Skeletal muscle tissue (tissue), 4 donors: ENCODE data around the gene PTPRR. TPM values are rescaled to one million over a fixed set of nuclear protein-coding genes. Genes with fewer than 3 reads are reported as not detected.

Experiments
- H3K27ac ChIP-seq: one replicate; pipeline ENCODE4 v1.7.0; 2013; ENCODE audit warnings: mild to moderate bottlenecking, low read depth, low read length, inconsistent platforms
- H3K27me3 ChIP-seq, 3 donors: one replicate each; pipeline ENCODE4 v1.7.0; 2013; ENCODE audit warnings: low read length in 3 of 3; ENCODE audit not compliant: control insufficient read depth in 3 of 3, insufficient read depth in 3 of 3
- H3K36me3 ChIP-seq, 3 donors: one replicate each; pipeline ENCODE4 v1.7.0; 2013; ENCODE audit warnings: low read length in 3 of 3; ENCODE audit not compliant: control insufficient read depth in 3 of 3, insufficient read depth in 3 of 3
- H3K4me1 ChIP-seq, 3 donors: one replicate each; pipeline ENCODE4 v1.7.0; 2013; ENCODE audit warnings: low read length in 3 of 3, mild to moderate bottlenecking in 3 of 3; ENCODE audit not compliant: control insufficient read depth in 3 of 3, insufficient read depth in 3 of 3
- H3K4me3 ChIP-seq, 3 donors: one replicate each; pipeline ENCODE4 v1.7.0; 2013; ENCODE audit warnings: low read length in 3 of 3
- H3K9ac ChIP-seq, 3 donors: one replicate each; pipeline ENCODE4 v1.7.0; 2013; ENCODE audit warnings: low read length in 3 of 3, mild to moderate bottlenecking in 3 of 3, moderate library complexity in 2 of 3, low read depth in 1 of 3
- H3K9me3 ChIP-seq, 3 donors: one replicate each; pipeline ENCODE4 v1.7.0; 2013; ENCODE audit warnings: low read length in 3 of 3; ENCODE audit not compliant: control insufficient read depth in 3 of 3
- total RNA-seq: library from RNA; depleted of rRNA; stranded (reverse); fragments of >200 nt; gene quantifications from one replicate; pipeline ENCODE4 v1.2.3, GENCODE V29; 2014
- donor health status: Osteomylitis.

PTPRR gene
- total RNA-seq, 1 donor from 2014 or later: 1.0 TPM

- Histone ChIP-seq H3K4me1 (no peaks in the 10 kb centered on the region), H3K9ac (no peak overlapping the region), H3K27me3 (no peaks in the 10 kb centered on the region), H3K9me3 (peaks cover 0 to 2% (median 0%) of the 10 kb centered on the region in 3 donors), H3K27ac (no peak overlapping the region), H3K36me3 (no peaks in the 10 kb centered on the region), H3K4me3 (no peak overlapping the region)
Measured at GRCh38 chr12:70880744-70881143, 39.8 kb downstream of the PTPRR start.

- Histone ChIP-seq H3K27ac (no peak overlapping the region), H3K4me1 (no peaks in the 10 kb centered on the region), H3K9ac (no peak overlapping the region), H3K9me3 (peaks cover 0 to 2% (median 0%) of the 10 kb centered on the region in 3 donors), H3K36me3 (no peaks in the 10 kb centered on the region), H3K4me3 (no peak overlapping the region), H3K27me3 (no peaks in the 10 kb centered on the region)
Measured at GRCh38 chr12:70876952-70877351, 43.6 kb downstream of the PTPRR start.

DNA sequence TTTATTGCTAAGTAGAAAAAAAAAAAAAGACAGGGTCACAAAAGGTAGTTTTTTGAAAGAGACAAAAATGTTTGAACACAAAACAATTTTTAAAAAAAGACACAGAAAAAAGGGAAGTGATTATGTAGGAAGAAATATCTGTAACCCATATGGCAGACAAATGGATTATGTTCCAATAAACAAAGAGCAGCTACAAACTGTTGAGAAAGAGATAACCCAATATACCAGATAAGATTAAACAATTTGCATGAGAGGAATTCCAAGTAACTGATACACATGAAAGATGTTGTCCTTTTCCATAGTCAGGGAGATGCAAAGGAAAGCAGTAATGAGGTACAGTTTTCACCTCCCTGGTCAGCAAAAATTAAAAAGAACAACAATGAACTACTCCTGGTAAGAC is 44.9 kb downstream of the PTPRR start:
- H3K9ac ChIP-seq: no peak overlapping the region
- no peaks in the 10 kb centered on the region for H3K4me1 ChIP-seq
- peaks cover 0 to 2% (median 0%) of the 10 kb centered on the region in 3 donors for H3K9me3 ChIP-seq
- H3K36me3 ChIP-seq: no peaks in the 10 kb centered on the region
- no peak overlapping the region for H3K4me3 ChIP-seq
- no peak overlapping the region for H3K27ac ChIP-seq
- H3K27me3 ChIP-seq: no peaks in the 10 kb centered on the region

DNA sequence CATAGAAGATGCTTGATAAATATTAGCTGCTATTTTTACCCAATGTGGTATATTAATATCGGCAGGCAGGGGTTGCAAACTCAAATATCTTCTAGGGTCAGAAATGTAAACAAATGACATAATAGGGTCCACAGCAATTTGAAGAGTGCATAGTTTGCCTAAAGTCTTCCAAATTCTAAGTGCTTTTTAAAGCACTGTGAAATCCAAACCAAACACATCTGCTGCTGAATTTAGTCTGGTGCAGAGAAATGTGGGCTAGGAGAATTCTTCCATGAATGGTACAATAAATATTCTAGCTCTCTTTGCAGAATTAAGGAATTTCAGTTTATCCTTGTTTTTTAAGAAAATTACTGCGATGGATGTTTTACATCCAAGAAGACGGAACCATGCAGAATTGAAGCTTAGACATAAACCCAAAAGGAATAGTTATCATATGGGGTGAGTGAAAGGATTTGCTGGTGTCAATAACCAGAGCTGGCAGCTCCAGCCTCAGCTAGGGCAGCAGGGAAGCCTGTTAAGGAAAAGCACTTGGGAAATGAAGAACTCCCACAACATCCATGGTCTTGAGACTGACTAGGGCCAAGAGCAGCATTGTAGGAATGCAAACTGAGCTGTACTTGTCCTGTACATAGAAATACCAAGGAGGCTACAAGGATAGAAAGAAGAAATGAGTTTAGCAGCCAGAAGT is 65.5 kb downstream of the PTPRR start:
- Histone ChIP-seq H3K36me3 (no peaks in the 10 kb centered on the region), H3K9ac (no peak overlapping the region), H3K4me3 (no peak overlapping the region), H3K27ac (no peak overlapping the region), H3K9me3 (no peaks in the 10 kb centered on the region), H3K4me1 (peaks cover 0 to 3% (median 0%) of the 10 kb centered on the region in 3 donors), H3K27me3 (no peaks in the 10 kb centered on the region)

- no peaks in the 10 kb centered on the region for H3K36me3 ChIP-seq
- H3K9me3 ChIP-seq: no peaks in the 10 kb centered on the region
- no peak overlapping the region for H3K9ac ChIP-seq
- peaks cover 0 to 3% (median 0%) of the 10 kb centered on the region in 3 donors for H3K4me1 ChIP-seq
- H3K27ac ChIP-seq: no peak overlapping the region
- H3K27me3 ChIP-seq: no peaks in the 10 kb centered on the region
- no peak overlapping the region for H3K4me3 ChIP-seq
Measured at GRCh38 chr12:70854138-70854537, 66.4 kb downstream of the PTPRR start.

DNA sequence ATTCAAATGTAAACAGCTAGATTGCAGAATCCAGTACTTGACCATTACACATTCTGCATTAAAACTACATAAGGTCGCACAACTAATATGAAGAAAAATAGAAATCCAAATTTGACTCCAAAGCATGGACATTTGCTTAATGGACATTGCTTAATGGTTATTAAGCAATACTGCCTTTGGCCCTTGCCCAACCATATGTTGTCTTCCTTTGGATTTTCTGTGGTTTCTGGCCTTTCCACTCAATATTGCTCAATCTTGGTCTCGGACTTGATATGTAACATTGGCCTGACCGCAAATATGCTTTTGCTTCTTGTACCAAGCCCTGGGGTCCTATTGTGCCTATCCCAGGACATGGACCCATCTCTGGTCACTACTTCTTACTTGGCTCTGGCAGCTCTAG is 67.2 kb downstream of the PTPRR start:
- Histone ChIP-seq H3K36me3 (no peaks in the 10 kb centered on the region), H3K4me1 (peaks cover 0 to 3% (median 0%) of the 10 kb centered on the region in 3 donors), H3K27ac (no peak overlapping the region), H3K9me3 (no peaks in the 10 kb centered on the region), H3K27me3 (no peaks in the 10 kb centered on the region), H3K4me3 (no peak overlapping the region), H3K9ac (no peak overlapping the region)

GRCh38 chr12:70852416-70853150 is 68.0 kb downstream of the PTPRR start:
- H3K27ac ChIP-seq: no peak overlapping the region
- H3K9me3 ChIP-seq: no peaks in the 10 kb centered on the region
- no peak overlapping the region for H3K9ac ChIP-seq
- H3K27me3 ChIP-seq: no peaks in the 10 kb centered on the region
- peaks cover 0 to 3% (median 0%) of the 10 kb centered on the region in 3 donors for H3K4me1 ChIP-seq
- no peaks in the 10 kb centered on the region for H3K36me3 ChIP-seq
- no peak overlapping the region for H3K4me3 ChIP-seq

- no peak overlapping the region for H3K27ac ChIP-seq
- H3K27me3 ChIP-seq: no peaks in the 10 kb centered on the region
- no peak overlapping the region for H3K9ac ChIP-seq
- H3K9me3 ChIP-seq: no peaks in the 10 kb centered on the region
- no peaks in the 10 kb centered on the region for H3K36me3 ChIP-seq
- H3K4me1 ChIP-seq: peaks cover 0 to 3% (median 0%) of the 10 kb centered on the region in 3 donors
- H3K4me3 ChIP-seq: no peak overlapping the region
Measured at GRCh38 chr12:70849265-70849960, 71.1 kb downstream of the PTPRR start.

- no peaks in the 10 kb centered on the region for H3K27me3 ChIP-seq
- H3K27ac ChIP-seq: no peak overlapping the region
- H3K36me3 ChIP-seq: no peaks in the 10 kb centered on the region
- H3K9ac ChIP-seq: no peak overlapping the region
- H3K4me3 ChIP-seq: no peak overlapping the region
- no peaks in the 10 kb centered on the region for H3K9me3 ChIP-seq
- H3K4me1 ChIP-seq: peaks cover 0 to 3% (median 0%) of the 10 kb centered on the region in 3 donors
Measured at GRCh38 chr12:70847871-70848270, 72.7 kb downstream of the PTPRR start.

GRCh38 chr12:70845268-70845667 is 75.3 kb downstream of the PTPRR start:
- H3K4me1 ChIP-seq: no peaks in the 10 kb centered on the region
- H3K27me3 ChIP-seq: no peaks in the 10 kb centered on the region
- no peak overlapping the region for H3K9ac ChIP-seq
- no peaks in the 10 kb centered on the region for H3K9me3 ChIP-seq
- no peaks in the 10 kb centered on the region for H3K36me3 ChIP-seq
- no peak overlapping the region for H3K4me3 ChIP-seq
- no peak overlapping the region for H3K27ac ChIP-seq
